Measurements from ENCODE around the gene PNRC2. TPM values are rescaled to one million over a fixed set of nuclear protein-coding genes. Genes with fewer than 3 reads are reported as not detected.

PNRC2 gene
- total and polyA plus RNA-seq, 2 of the 13 experiments (the other 11 are each of a cell fraction or from before 2014, with no cell fraction given) = 74.9 to 97.5 TPM

- Histone ChIP-seq H3K9me3 (ENCODE audit: low read length) (peaks cover 12% of the 10 kb centered on the region; the same call in 1 of the 2 replicates), H3K9ac (ENCODE audit: insufficient read depth, low read depth, low read length) (no peak overlapping the region), H2AFZ (ENCODE audit: low read length) (no peak overlapping the region), H4K20me1 (ENCODE audit: insufficient read depth, low read length) (no peaks in the 10 kb centered on the region), H3K4me3 (replicated peaks in 1 of 3; ENCODE audit: insufficient read depth in 1 of 3, low read depth in 2 of 3, low read length in 3 of 3) (no peak overlapping the region), H3K36me3 (replicated peaks in 1 of 2; ENCODE audit: control insufficient read depth in 1 of 2, insufficient read depth in 2 of 2, low read length in 2 of 2) (no peaks in the 10 kb centered on the region), H3K27ac (ENCODE audit: extremely low read length, insufficient read depth, low read length) (no peak overlapping the region), H3K27me3 (ENCODE audit: control insufficient read depth in 1 of 2, insufficient read depth in 2 of 2, low read length in 2 of 2) (no peaks in the 10 kb centered on the region), H3K4me2 (ENCODE audit: low read depth, low read length) (no peak overlapping the region), H3K79me2 (ENCODE audit: insufficient read depth, low read length) (no peaks in the 10 kb centered on the region), H3K4me1 (ENCODE audit: insufficient read depth, low read length) (peaks cover 17% of the 10 kb centered on the region)
- FAIRE-seq (no peak), DNase-seq (ENCODE audit: low spot score) (no peak), ATAC-seq (no peak)
- no peak for TF ChIP-seq MTA1 (CRISPR knock-in tag; IDR thresholded peaks at IDR 0.05; ENCODE audit: borderline replicate concordance)
- TF ChIP-seq ZKSCAN8 (CRISPR knock-in tag; IDR thresholded peaks at IDR 0.05; ENCODE audit: borderline replicate concordance) = no peak
- no peak for TF ChIP-seq ZBTB37 (CRISPR knock-in tag; IDR thresholded peaks at IDR 0.05)
- TF ChIP-seq CENPX (CRISPR knock-in tag; IDR thresholded peaks at IDR 0.05) = no peak
- no peak for TF ChIP-seq RBM39 (IDR thresholded peaks at IDR 0.05; ENCODE audit: low read depth, low read length, poor library complexity, severe bottlenecking)
- no peak for TF ChIP-seq FOSL2 (CRISPR knock-in tag; IDR thresholded peaks at IDR 0.05)
- no peak for TF ChIP-seq GTF2F1 (IDR thresholded peaks at IDR 0.05; ENCODE audit: low read length)
- TF ChIP-seq SIX4 (CRISPR knock-in tag; IDR thresholded peaks at IDR 0.05) = no peak
- no peak for TF ChIP-seq ZFAT (CRISPR knock-in tag; conservative IDR thresholded peaks at IDR 0.05)
- no peak for TF ChIP-seq FLYWCH1 (CRISPR knock-in tag; IDR thresholded peaks at IDR 0.05)
- TF ChIP-seq NCOA2 (CRISPR knock-in tag; IDR thresholded peaks at IDR 0.05) = no peak
- TF ChIP-seq MATR3 (CRISPR knock-in tag; IDR thresholded peaks at IDR 0.05) = no peak
- TF ChIP-seq, protein P1, sequence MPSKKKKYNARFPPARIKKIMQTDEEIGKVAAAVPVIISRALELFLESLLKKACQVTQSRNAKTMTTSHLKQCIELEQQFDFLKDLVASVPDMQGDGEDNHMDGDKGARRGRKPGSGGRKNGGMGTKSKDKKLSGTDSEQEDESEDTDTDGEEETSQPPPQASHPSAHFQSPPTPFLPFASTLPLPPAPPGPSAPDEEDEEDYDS (CRISPR knock-in tag; IDR thresholded peaks at IDR 0.05) = no peak
- TF ChIP-seq FOXK1 (CRISPR knock-in tag; IDR thresholded peaks at IDR 0.05; ENCODE audit: borderline replicate concordance, low read depth) = no peak
- no peak for TF ChIP-seq ZFY (CRISPR knock-in tag; IDR thresholded peaks at IDR 0.05)
- TF ChIP-seq REXO4 (CRISPR knock-in tag; IDR thresholded peaks at IDR 0.05; ENCODE audit: borderline replicate concordance) = no peak
- TF ChIP-seq, protein P2, sequence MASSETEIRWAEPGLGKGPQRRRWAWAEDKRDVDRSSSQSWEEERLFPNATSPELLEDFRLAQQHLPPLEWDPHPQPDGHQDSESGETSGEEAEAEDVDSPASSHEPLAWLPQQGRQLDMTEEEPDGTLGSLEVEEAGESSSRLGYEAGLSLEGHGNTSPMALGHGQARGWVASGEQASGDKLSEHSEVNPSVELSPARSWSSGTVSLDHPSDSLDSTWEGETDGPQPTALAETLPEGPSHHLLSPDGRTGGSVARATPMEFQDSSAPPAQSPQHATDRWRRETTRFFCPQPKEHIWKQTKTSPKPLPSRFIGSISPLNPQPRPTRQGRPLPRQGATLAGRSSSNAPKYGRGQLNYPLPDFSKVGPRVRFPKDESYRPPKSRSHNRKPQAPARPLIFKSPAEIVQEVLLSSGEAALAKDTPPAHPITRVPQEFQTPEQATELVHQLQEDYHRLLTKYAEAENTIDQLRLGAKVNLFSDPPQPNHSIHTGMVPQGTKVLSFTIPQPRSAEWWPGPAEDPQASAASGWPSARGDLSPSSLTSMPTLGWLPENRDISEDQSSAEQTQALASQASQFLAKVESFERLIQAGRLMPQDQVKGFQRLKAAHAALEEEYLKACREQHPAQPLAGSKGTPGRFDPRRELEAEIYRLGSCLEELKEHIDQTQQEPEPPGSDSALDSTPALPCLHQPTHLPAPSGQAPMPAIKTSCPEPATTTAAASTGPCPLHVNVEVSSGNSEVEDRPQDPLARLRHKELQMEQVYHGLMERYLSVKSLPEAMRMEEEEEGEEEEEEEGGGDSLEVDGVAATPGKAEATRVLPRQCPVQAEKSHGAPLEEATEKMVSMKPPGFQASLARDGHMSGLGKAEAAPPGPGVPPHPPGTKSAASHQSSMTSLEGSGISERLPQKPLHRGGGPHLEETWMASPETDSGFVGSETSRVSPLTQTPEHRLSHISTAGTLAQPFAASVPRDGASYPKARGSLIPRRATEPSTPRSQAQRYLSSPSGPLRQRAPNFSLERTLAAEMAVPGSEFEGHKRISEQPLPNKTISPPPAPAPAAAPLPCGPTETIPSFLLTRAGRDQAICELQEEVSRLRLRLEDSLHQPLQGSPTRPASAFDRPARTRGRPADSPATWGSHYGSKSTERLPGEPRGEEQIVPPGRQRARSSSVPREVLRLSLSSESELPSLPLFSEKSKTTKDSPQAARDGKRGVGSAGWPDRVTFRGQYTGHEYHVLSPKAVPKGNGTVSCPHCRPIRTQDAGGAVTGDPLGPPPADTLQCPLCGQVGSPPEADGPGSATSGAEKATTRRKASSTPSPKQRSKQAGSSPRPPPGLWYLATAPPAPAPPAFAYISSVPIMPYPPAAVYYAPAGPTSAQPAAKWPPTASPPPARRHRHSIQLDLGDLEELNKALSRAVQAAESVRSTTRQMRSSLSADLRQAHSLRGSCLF (CRISPR knock-in tag; IDR thresholded peaks at IDR 0.05; ENCODE audit: borderline replicate concordance) = no peak
- no peak for TF ChIP-seq ZNF564 (CRISPR knock-in tag; IDR thresholded peaks at IDR 0.05)
- ChIA-PET CTCF (ENCODE audit: low intra/inter-chr PET ratio, low total read pairs) (no interaction called here), POLR2A (no interaction called here)
- no TSS peak for BruUV-seq (replicated peaks)
- intact Hi-C loops (cut with micrococcal nuclease; ENCODE audit: unreplicated experiment) (no loop called here), in situ Hi-C loops (cut with HindIII; ENCODE audit: extremely low pct_ligation_motif_present, low pct_unique_long_range_greater_than_20kb) (no loop called here)
Observed at GRCh38 chr1:23947366-23947765, 12.3 kb upstream of the PNRC2 start.
